ENCODE results near the gene NSDHL. TPM values are rescaled to one million over a fixed set of nuclear protein-coding genes. Genes with fewer than 3 reads are reported as not detected.

NSDHL gene
- total RNA-seq, 1 experiment from 2014 or later: 55.1 TPM

- Histone ChIP-seq H3K36me3 (ENCODE audit: low read depth) (no peaks in the 10 kb centered on the region), H3K4me3 (no peak overlapping the region), H3K4me1 (replicated peaks; ENCODE audit: insufficient read depth) (no peaks in the 10 kb centered on the region), H3K79me2 (ENCODE audit: low read depth) (no peaks in the 10 kb centered on the region), H3K4me2 (no peak overlapping the region), H3K9me2 (ENCODE audit: insufficient read depth) (no peaks in the 10 kb centered on the region), H3K27me3 (ENCODE audit: insufficient read depth, low read depth) (no peaks in the 10 kb centered on the region), H3F3A (ENCODE audit: insufficient read depth, low read depth) (no peaks in the 10 kb centered on the region; the same call in 1 of the 2 replicates), H4K20me1 (ENCODE audit: insufficient read depth) (no peaks in the 10 kb centered on the region), H2AFZ (no peak overlapping the region), H3K9me3 (ENCODE audit: insufficient read depth, low read depth) (no peaks in the 10 kb centered on the region; the same call in 1 of the 2 replicates), H3K27ac (no peak overlapping the region)
- intact Hi-C loops (cut with micrococcal nuclease; ENCODE audit: unreplicated experiment): no loop called here
- POLR2A ChIA-PET (ENCODE audit: unreplicated experiment): no interaction called here
- TF ChIP-seq CTCF (conservative IDR thresholded peaks at IDR 0.05): no peak
- TF ChIP-seq EZH2 (IDR thresholded peaks at IDR 0.05; ENCODE audit: low read depth): no peak
- CTCF ChIA-PET: no interaction called here
- no TSS peak for BruUV-seq (replicated peaks)
- DNase-seq: no peak
These were observed 53.3 kb downstream of the NSDHL start for GRCh38 chrX:152884171-152884570.

GRCh38 chrX:152886716-152887115 is 55.9 kb downstream of the NSDHL start:
- CTCF ChIA-PET: interaction anchor here (0.6 kb wide), 1 partner anchor 70 kb away, joined by 3 read pairs; no protein-coding TSS in a partner anchor
- H3K79me2 ChIP-seq (ENCODE audit: low read depth): no peaks in the 10 kb centered on the region
- BruUV-seq (replicated peaks): no TSS peak

GRCh38 chrX:152892499-152892898 is 61.6 kb downstream of the NSDHL start:
- ChIA-PET CTCF (interaction anchor here (0.7 kb wide), 1 partner anchor 78 kb away, joined by 4 read pairs; no protein-coding TSS in a partner anchor), POLR2A (ENCODE audit: unreplicated experiment) (interaction anchor here (0.7 kb wide), 1 partner anchor 1481 kb away, joined by 5 read pairs; no protein-coding TSS in a partner anchor)
- Histone ChIP-seq H2AFZ (no peak overlapping the region), H4K20me1 (ENCODE audit: insufficient read depth) (no peaks in the 10 kb centered on the region), H3K4me1 (replicated peaks; ENCODE audit: insufficient read depth) (peaks cover 43% of the 10 kb centered on the region), H3K4me2 (no peak overlapping the region), H3K27ac (no peak overlapping the region), H3K27me3 (ENCODE audit: insufficient read depth, low read depth) (no peaks in the 10 kb centered on the region), H3F3A (ENCODE audit: insufficient read depth, low read depth) (peaks cover 27% of the 10 kb centered on the region), H3K9me2 (ENCODE audit: insufficient read depth) (no peaks in the 10 kb centered on the region), H3K36me3 (ENCODE audit: low read depth) (no peaks in the 10 kb centered on the region), H3K4me3 (no peak overlapping the region), H3K9me3 (ENCODE audit: insufficient read depth, low read depth) (no peaks in the 10 kb centered on the region; the same call in 1 of the 2 replicates), H3K79me2 (ENCODE audit: low read depth) (no peaks in the 10 kb centered on the region)
- no peak for TF ChIP-seq EZH2 (IDR thresholded peaks at IDR 0.05; ENCODE audit: low read depth)
- no peak for TF ChIP-seq CTCF (conservative IDR thresholded peaks at IDR 0.05)
- intact Hi-C loops (cut with micrococcal nuclease; ENCODE audit: unreplicated experiment): no loop called here
- DNase-seq: no peak
- BruUV-seq (replicated peaks): no TSS peak

More at GRCh38 chrX:152886716-152887115, 55.9 kb downstream of the NSDHL start:
- intact Hi-C loops (cut with micrococcal nuclease; ENCODE audit: unreplicated experiment): no loop called here
- H3K36me3 ChIP-seq (ENCODE audit: low read depth): no peaks in the 10 kb centered on the region
- H3K27me3 ChIP-seq (ENCODE audit: insufficient read depth, low read depth): no peaks in the 10 kb centered on the region
- no peaks in the 10 kb centered on the region; the same call in 1 of the 2 replicates for H3F3A ChIP-seq (ENCODE audit: insufficient read depth, low read depth)
- TF ChIP-seq CTCF (conservative IDR thresholded peaks at IDR 0.05) (no peak), EZH2 (IDR thresholded peaks at IDR 0.05; ENCODE audit: low read depth) (no peak)
- POLR2A ChIA-PET (ENCODE audit: unreplicated experiment): no interaction called here
- no peaks in the 10 kb centered on the region for H4K20me1 ChIP-seq (ENCODE audit: insufficient read depth)
- no peak overlapping the region for H3K4me3 ChIP-seq
- H3K9me3 ChIP-seq (ENCODE audit: insufficient read depth, low read depth): no peaks in the 10 kb centered on the region; the same call in 1 of the 2 replicates
- no peak overlapping the region for H2AFZ ChIP-seq
- DNase-seq: no peak
- no peaks in the 10 kb centered on the region for H3K4me1 ChIP-seq (replicated peaks; ENCODE audit: insufficient read depth)
- no peak overlapping the region for H3K27ac ChIP-seq
- no peaks in the 10 kb centered on the region for H3K9me2 ChIP-seq (ENCODE audit: insufficient read depth)
- no peak overlapping the region for H3K4me2 ChIP-seq
